PC-3 (cell line): Measurements from ENCODE around the gene NTPCR. TPM values are rescaled to one million over a fixed set of nuclear protein-coding genes. Genes with fewer than 3 reads are reported as not detected.
A peak's percentile ranks its signal among the peaks of the same experiment; 100 is the strongest.

ENCODE experiments used
- ATAC-seq: fragments of 200-7000 bp; cut with Tn5 transposase; 2 replicates; pipeline ENCODE4 v1.9.1; 2020; ENCODE audit warnings: mild to moderate bottlenecking, moderate library complexity
- BruUV-seq: library from RNA; stranded (reverse); fragments of 400-500 nt; replicated peaks from 2 replicates; lab custom pipeline; 2021; lab: Mats Ljungman, UMichigan
- CTCF ChIA-PET: fragments of 300-600 bp; sonication (Branson Sonifier 250); formaldehyde crosslinking; loops from one replicate; lab custom pipeline; 2022; ENCODE audit warnings: antibody characterized with exemption; lab: Charles Lee
- POLR2A ChIA-PET: fragments of 300-600 bp; sonication (Branson Sonifier 250); formaldehyde crosslinking; loops from one replicate; lab custom pipeline; 2022; ENCODE audit warnings: antibody characterized with exemption; ENCODE audit not compliant: unreplicated experiment; lab: Charles Lee
- DNase-seq: peaks from one replicate; pipeline ENCODE4 v3.0.0-alpha.2; 2015
- H2AFZ ChIP-seq: fragments of 300-600 bp; sonication (generic); 2 replicates; pipeline ENCODE4 v1.6.0; 2016; ENCODE audit warnings: antibody characterized with exemption, low read length
- H3F3A ChIP-seq: fragments of 300-600 bp; sonication (generic); one replicate; pipeline ENCODE4 v1.6.0; 2017; ENCODE audit warnings: antibody characterized with exemption, low read length, control low read depth, mild to moderate bottlenecking; ENCODE audit not compliant: unreplicated experiment
- H3K27ac ChIP-seq: fragments of 300-600 bp; sonication (generic); 2 replicates; pipeline ENCODE4 v1.5.1; 2016; ENCODE audit warnings: mild to moderate bottlenecking, low read length
- H3K27me3 ChIP-seq: fragments of 300-600 bp; sonication (generic); 2 replicates; pipeline ENCODE4 v1.6.1; 2016; ENCODE audit warnings: low read length, mixed read lengths
- H3K36me3 ChIP-seq: fragments of 300-600 bp; sonication (generic); 2 replicates; pipeline ENCODE4 v1.6.1; 2016; ENCODE audit warnings: low read depth, mixed run types, low read length, mixed read lengths
- H3K4me1 ChIP-seq: fragments of 300-600 bp; sonication (generic); 2 replicates; pipeline ENCODE4 v1.5.1; 2016; ENCODE audit warnings: low read length; ENCODE audit not compliant: insufficient read depth
- H3K4me2 ChIP-seq: fragments of 300-600 bp; sonication (generic); 2 replicates; pipeline ENCODE4 v1.6.0; 2016; ENCODE audit warnings: low read length
- H3K4me3 ChIP-seq: fragments of 300-600 bp; sonication (generic); 2 replicates; pipeline ENCODE4 v1.5.1; 2016; ENCODE audit warnings: mild to moderate bottlenecking, low read length, mixed read lengths
- H3K79me2 ChIP-seq: fragments of 300-600 bp; sonication (generic); 2 replicates; pipeline ENCODE4 v1.6.1; 2017; ENCODE audit warnings: low read length, mixed read lengths
- H3K9ac ChIP-seq: fragments of 300-600 bp; sonication (generic); 2 replicates; pipeline ENCODE4 v1.6.0; 2016; ENCODE audit warnings: mild to moderate bottlenecking, low read length
- H3K9me2 ChIP-seq: fragments of 300-600 bp; sonication (generic); replicated peaks from 2 replicates; pipeline ENCODE4 v1.6.1; 2016; ENCODE audit warnings: mixed run types, low read length, mixed read lengths
- H3K9me3 ChIP-seq: fragments of 300-600 bp; sonication (generic); 2 replicates; pipeline ENCODE4 v1.6.1; 2016; ENCODE audit warnings: low read length, mixed read lengths
- H4K20me1 ChIP-seq: fragments of 300-600 bp; sonication (generic); 2 replicates; pipeline ENCODE4 v1.6.1; 2016; ENCODE audit warnings: low read length, mixed read lengths
- CTCF ChIP-seq: fragments of 300-600 bp; sonication (generic); conservative IDR thresholded peaks from 2 replicates; pipeline ENCODE4 v1.5.1; 2017; ENCODE audit warnings: antibody characterized with exemption, low read depth, mild to moderate bottlenecking, low read length
- EZH2 ChIP-seq: fragments of 300-600 bp; sonication (generic); IDR thresholded peaks from one replicate; pipeline ENCODE4 v1.6.1; 2017; ENCODE audit warnings: antibody characterized with exemption, mild to moderate bottlenecking, low read length; ENCODE audit not compliant: unreplicated experiment
- EZH2phosphoT487 ChIP-seq: fragments of 300-600 bp; sonication (generic); IDR thresholded peaks from 2 replicates; pipeline ENCODE4 v1.6.1; 2018; ENCODE audit warnings: mild to moderate bottlenecking, antibody characterized with exemption, low read length, borderline replicate concordance
- intact Hi-C: fragments of 100-400 bp; cut with micrococcal nuclease; formaldehyde crosslinking; loops from 2 replicates; pipeline ENCODE4 v1.9.0; 2023
- total RNA-seq: library from RNA; depleted of rRNA; stranded (reverse); fragments of >200 nt; gene quantifications from 2 replicates; pipeline ENCODE4 v1.2.3, GENCODE V29; 2014

NTPCR gene
- total RNA-seq, 1 experiment from 2014 or later = 43.1 TPM

- H3K4me3 ChIP-seq = no peak overlapping the region
- DNase-seq (no peak), ATAC-seq (no peak)
- no peak overlapping the region for H3K4me2 ChIP-seq
- intact Hi-C loops = no loop called here
- H3K9ac ChIP-seq = no peak overlapping the region
- CTCF ChIA-PET = no interaction called here
- H3K27me3 ChIP-seq = no peaks in the 10 kb centered on the region
- H3K27ac ChIP-seq = no peak overlapping the region
- no peaks in the 10 kb centered on the region for H3F3A ChIP-seq
- no peak for TF ChIP-seq CTCF
- no peak for TF ChIP-seq EZH2
- no peak for TF ChIP-seq EZH2phosphoT487
- no TSS peak for BruUV-seq
- no peaks in the 10 kb centered on the region for H3K9me3 ChIP-seq
- no peak overlapping the region for H2AFZ ChIP-seq
- no peaks in the 10 kb centered on the region for H4K20me1 ChIP-seq
- no peaks in the 10 kb centered on the region for H3K79me2 ChIP-seq
- no peaks in the 10 kb centered on the region for H3K9me2 ChIP-seq
- no peaks in the 10 kb centered on the region for H3K36me3 ChIP-seq
- H3K4me1 ChIP-seq = peaks cover 8% of the 10 kb centered on the region; the same call in 1 of the 2 replicates
- POLR2A ChIA-PET = no interaction called here
These were observed 27.9 kb upstream of the NTPCR start for GRCh38 chr1:232922485-232922884.

GRCh38 chr1:232923739-232924386 is 26.5 kb upstream of the NTPCR start:
- intact Hi-C loops = no loop called here
- no TSS peak for BruUV-seq
- no peak for TF ChIP-seq CTCF
- no peak for TF ChIP-seq EZH2
- no peaks in the 10 kb centered on the region for H3K27me3 ChIP-seq
- no peaks in the 10 kb centered on the region for H3K79me2 ChIP-seq
- ChIA-PET CTCF (no interaction called here), POLR2A (no interaction called here)
- no peak overlapping the region for H3K9ac ChIP-seq
- H3K4me2 ChIP-seq = no peak overlapping the region
- H4K20me1 ChIP-seq = no peaks in the 10 kb centered on the region
- H2AFZ ChIP-seq = no peak overlapping the region
- peak; percentile 57 for DNase-seq
- peak; percentile 67 for ATAC-seq
- H3K27ac ChIP-seq = no peak overlapping the region
- H3K9me3 ChIP-seq = no peaks in the 10 kb centered on the region
- no peaks in the 10 kb centered on the region for H3K36me3 ChIP-seq
- no peak overlapping the region for H3K4me3 ChIP-seq
- H3F3A ChIP-seq = no peaks in the 10 kb centered on the region
- peaks cover 8% of the 10 kb centered on the region; the same call in 1 of the 2 replicates for H3K4me1 ChIP-seq
- no peaks in the 10 kb centered on the region for H3K9me2 ChIP-seq

GRCh38 chr1:232924874-232925273 is 25.5 kb upstream of the NTPCR start:
- Histone ChIP-seq H3K27ac (no peak overlapping the region), H3K9ac (no peak overlapping the region), H3F3A (no peaks in the 10 kb centered on the region), H4K20me1 (no peaks in the 10 kb centered on the region), H3K9me3 (no peaks in the 10 kb centered on the region), H3K4me2 (no peak overlapping the region), H3K4me3 (no peak overlapping the region), H2AFZ (no peak overlapping the region), H3K36me3 (no peaks in the 10 kb centered on the region), H3K9me2 (no peaks in the 10 kb centered on the region), H3K27me3 (no peaks in the 10 kb centered on the region), H3K79me2 (no peaks in the 10 kb centered on the region), H3K4me1 (peaks cover 8% of the 10 kb centered on the region; the same call in 1 of the 2 replicates)
- TF ChIP-seq CTCF (no peak), EZH2phosphoT487 (no peak), EZH2 (no peak)
- DNase-seq (no peak), ATAC-seq (no peak)
- intact Hi-C loops = no loop called here
- BruUV-seq = no TSS peak
- ChIA-PET POLR2A (no interaction called here), CTCF (no interaction called here)
